Measurements from ENCODE around the gene FBRSL1.
"Not testable (repeated sequence)": the region's sequence is repeated elsewhere in the genome, so short reads cannot be mapped to it uniquely, and the experiment has no call there.

Gene FBRSL1

DNA sequence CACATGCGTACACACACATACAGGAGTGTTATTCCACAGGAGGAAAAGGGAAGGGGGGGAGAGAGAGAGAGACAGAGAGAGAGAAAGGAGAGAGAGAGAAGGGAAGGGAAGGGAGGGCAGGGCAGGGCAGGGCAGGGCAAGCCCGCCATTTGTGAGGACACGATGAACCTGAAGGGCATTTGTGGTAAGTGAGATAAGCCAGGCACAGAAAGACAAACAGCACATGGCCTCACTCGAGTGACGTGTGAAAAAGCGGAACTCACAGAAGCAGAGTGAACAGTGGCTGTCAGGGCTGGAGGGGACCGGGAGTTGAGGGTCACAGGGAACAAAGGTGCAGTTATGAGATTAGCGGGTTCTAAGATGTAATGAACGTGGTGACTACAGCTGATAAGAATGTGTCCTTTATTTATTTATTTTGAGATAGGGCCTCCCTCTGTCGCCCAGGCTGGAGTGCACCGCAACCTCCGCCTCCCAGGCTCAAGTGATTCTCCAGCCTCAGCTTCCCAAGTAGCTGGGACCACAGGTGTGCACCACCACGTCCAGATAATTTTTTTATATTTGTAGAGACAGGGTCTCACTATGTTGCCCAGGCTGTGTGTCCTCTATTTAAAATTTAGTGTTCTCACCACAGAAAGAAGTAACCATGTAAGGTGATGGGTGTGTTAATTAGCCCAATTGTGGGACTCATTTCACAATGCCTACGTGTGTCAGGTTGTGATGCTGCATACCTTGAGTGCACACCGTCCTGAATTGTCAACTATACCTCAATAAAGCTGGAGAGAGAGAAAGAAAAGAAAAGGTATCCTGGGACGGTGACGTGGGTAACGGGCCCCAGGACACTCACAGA, 18.7 kb upstream of the FBRSL1 start:
- no peak for DNase-seq (ENCODE audit: low read depth)

DNA sequence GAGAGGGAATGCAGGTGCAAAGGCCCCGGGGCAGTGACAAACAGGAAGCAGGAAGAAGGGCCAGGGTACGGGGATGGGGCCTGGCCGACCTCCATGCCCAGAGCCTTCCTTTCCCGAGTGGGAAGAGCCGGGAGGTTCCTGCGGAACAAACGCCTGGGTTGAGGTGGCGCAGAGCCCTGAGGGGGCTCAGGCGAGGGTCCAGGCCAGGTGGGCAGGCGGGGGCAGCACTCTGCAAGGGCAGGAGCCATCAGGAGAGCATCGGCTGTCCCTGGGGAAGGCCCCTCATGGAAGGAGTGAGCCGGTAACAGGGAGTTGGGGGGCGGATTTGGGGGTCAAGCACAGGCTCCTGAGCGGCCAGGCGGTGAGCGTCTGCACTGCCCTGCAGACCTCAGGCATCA, 18.1 kb upstream of the FBRSL1 start:
- no peak for DNase-seq (ENCODE audit: low read depth)

DNA sequence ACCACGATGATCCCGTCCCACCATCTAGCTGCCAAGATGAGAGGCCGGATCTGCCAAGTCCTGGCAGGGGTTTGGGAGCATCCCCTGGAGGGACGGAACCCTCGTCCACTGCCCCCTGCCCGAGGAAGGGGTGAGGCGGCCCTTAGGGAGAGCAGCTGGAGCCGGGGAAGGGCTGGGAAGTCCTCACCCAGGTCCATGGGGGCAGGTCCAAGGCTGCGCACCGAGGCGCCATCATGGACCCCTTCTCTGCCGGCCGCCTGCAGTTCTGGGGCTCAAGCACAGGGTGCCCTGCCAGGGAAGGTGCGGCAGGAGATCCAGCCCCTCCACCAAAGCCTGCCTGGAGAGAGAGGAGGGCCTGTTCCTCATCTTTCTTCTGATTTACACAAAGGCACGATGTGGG, 17.6 kb upstream of the FBRSL1 start:
- DNase-seq (ENCODE audit: low read depth): no peak

DNA sequence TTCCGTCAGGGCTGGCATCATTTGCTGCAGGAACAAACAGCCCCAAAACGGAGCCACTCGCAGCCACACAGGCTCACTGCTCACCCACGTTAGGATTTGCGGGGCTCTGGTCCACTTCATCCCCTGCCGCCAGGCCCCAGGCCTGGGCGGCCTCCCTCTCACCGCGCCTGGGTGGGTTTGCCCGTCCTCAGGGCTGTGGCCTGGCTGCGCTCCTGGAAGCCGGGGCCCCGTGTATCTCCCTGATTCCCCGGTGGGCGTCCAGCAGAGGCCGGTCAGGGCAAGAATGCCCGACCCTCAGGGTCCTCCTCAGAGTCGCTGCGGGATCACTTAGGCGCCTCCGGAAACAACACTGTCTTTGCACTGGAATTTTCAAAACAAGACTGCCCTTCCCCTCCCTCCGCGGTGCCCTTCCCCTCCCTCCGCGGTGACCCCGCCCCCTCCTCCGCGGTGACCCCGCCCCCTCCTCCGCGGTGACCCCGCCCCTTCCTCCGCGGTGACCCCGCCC, 15.7 kb upstream of the FBRSL1 start:
- no peak for DNase-seq (ENCODE audit: low read depth)

GRCh38 chr12:132474799-132475303, 15.1 kb upstream of the FBRSL1 start:
- not testable (repeated sequence) for DNase-seq (ENCODE audit: low read depth)

DNA sequence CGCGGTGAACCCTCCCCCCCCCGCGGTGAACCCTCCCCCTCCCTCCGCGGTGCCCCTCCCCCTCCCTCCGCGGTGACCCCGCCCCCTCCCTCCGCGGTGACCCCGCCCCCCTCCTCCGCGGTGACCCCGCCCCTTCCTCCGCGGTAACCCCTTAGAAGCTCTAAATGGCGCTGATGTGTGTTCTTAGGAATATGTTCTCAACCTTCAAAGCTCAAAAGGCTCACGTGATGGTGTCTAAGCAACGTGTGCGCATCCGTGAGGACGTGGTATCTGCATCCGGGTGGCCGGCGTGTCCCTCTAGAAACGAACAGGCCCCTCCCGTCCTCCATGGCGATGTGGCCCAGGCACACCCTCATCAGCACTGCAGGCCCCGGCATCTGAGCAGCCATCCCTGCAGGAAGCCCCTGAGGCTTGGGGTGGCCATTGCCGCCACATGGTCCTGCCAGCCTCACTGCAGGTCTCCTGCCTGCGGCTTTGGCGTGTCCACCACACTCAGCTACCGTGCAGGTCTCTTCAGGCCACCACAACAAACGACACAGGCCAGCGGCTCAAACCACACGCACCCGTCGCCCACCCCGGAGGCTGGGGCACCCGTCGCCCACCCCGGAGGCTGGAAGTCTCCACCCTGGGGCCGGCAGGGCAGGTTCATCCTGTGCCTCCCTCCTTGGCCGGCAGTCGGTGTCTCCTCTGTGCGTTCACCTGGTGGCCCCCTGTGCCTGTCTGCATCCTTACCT, 14.5 kb upstream of the FBRSL1 start:
- DNase-seq (ENCODE audit: low read depth): no peak

GRCh38 chr12:132476038-132476414, 13.9 kb upstream of the FBRSL1 start:
- no peak for DNase-seq (ENCODE audit: low read depth)

DNA sequence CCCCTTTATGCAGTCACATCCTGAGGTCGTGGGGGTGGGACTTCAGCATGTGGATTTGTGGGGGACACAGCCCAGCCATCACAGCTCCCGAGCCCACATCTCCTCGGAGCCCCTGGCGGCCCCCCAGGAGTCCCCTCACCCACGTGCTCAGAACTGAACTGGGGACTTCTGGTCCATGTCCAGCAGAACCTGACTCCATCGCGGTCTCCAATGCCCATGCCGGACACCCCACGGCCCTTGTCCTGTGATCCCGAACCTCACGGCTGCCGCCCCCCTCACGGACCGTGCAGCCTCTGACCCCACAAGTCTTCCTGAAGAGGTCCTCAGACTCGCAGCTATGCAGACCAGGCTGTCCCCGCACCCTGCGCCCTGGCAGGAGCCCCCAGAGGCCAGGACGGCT, 13.5 kb upstream of the FBRSL1 start:
- DNase-seq (ENCODE audit: low read depth): no peak

GRCh38 chr12:132477017-132477702, 12.8 kb upstream of the FBRSL1 start:
- DNase-seq (ENCODE audit: low read depth): no peak

- no peak for DNase-seq (ENCODE audit: low read depth)
Observed at GRCh38 chr12:132477703-132478432, 12.1 kb upstream of the FBRSL1 start.

GRCh38 chr12:132478433-132478803, 11.5 kb upstream of the FBRSL1 start:
- no peak for DNase-seq (ENCODE audit: low read depth)

DNA sequence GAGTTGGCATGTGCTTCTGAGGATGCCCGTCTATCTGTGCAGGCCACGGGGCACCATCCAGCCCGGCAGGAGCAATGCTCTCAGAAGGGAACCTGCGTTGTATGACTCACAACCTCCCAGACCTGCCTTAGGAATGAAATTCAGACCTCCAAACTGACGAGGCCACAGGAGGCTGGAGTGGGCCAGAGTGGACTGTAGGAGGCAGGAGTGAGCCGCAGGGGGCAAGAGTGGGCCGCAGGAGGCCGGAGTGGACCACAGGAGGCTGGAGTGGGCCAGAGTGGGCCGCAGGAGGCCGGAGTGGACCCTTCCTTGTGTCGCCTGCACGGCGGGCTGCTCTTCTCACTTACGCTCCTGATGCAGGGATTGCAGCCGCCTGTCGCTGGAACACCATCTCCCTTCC, 11.1 kb upstream of the FBRSL1 start:
- peak; percentile 26 for DNase-seq (ENCODE audit: low read depth)

DNA sequence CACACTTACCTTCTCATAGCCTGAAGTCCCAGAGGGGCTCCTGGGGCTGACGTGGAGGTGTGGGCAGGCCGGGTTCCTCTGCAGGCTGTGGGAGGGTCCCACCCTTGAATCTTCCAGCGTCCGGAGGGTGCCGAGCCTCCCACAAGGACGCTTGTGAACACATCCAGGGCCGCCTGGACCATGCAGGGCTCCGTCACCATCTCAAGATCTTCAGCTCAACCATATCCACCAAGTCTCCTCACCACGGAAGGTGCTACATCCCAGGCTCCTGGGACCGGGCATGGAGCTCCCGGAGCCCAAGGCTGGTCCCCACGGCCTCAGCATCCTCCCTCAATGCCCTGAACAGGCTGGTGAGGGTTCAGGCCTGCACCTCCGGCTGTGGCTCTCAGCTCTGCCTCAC, 10.7 kb upstream of the FBRSL1 start:
- no peak for DNase-seq (ENCODE audit: low read depth)

- no peak for DNase-seq (ENCODE audit: low read depth)
Observed at GRCh38 chr12:132479938-132480622, 9.9 kb upstream of the FBRSL1 start.

GRCh38 chr12:132480623-132481132, 9.3 kb upstream of the FBRSL1 start:
- no peak for DNase-seq (ENCODE audit: low read depth)

DNA sequence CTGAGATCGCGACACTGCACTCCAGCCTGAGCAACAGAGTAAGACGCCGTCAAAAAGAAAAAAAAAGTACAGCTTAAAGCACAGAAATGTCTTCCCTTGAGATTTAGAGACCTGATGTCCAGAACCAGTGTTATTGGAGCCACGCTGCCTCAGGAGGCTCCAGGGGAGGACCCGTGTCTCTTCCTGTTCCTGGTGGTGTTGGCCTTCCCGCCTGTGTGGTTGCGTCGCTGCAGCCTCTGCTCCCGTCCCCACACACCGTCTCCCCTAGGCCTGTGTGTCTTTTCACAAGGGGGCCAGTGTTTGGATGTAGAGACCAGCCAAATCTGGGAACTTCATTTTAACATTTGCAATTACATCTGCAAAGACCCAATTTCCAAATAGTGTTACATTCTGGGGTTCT, 8.6 kb upstream of the FBRSL1 start:
- DNase-seq (ENCODE audit: low read depth): no peak

DNA sequence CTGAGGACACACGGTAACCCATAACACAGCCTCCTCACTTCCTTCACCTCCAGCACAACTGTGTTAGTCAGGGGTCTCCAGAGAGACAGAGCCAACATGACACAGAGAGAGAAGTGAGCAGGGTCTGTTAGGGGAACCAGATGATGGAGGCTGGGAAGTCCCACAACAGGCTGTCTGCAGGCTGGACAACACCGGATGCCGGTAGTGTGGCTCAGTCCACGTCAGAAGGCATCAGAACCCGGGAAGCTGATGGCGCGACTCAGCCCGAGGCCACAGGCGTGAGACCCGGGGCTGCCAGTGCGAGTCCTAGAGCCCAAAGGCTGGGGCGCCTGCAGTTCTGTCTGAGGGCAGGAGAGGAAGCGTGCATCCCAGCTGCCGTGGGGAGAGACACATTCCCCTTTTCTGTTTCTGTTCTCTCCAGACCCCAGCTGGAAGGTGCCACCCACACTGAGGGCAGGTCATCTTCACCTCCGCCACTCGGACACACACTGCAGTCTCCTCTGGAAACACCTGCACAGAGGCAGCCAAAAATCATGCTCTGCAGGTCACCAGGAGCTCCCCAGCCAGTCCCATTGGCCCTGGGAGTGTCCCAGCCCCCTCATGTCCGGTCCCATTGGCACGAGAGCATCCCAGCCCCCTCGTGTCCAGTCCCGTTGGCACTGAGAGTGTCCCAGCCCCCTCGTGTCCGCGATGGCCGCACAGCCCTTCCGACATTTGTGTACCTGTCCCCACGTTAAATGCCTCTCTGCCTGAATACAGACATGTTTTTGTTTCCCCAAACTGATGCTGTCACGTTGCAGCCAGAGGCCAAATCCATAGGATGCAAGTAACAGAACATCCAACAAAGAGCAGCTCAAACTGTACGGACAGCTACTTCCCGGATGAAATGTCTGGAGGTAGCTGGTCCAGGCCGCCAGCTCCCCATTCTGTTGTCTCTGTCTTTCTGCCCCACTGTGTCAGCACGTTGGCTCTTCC, 7.9 kb upstream of the FBRSL1 start:
- no peak for DNase-seq (ENCODE audit: low read depth)

GRCh38 chr12:132482771-132483170, 7.2 kb upstream of the FBRSL1 start:
- DNase-seq (ENCODE audit: low read depth): no peak

DNA sequence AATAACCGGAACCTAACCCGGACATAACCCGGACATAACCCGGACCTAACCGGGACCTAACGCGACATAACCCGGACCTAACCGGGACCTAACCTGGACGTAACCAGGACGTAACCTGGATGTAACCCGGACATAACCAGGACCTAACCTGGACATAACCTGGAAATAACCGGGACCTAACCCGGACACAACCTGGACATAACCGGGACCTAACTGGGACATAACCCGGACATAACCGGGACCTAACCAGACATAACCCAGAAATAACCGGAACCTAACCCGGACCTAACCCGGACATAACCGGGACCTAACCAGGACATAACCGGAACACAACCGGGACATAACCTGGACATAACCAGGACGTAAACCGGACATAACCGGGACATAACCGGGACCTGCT, 6.7 kb upstream of the FBRSL1 start:
- no peak for DNase-seq (ENCODE audit: low read depth)

GRCh38 chr12:132483612-132484011, 6.3 kb upstream of the FBRSL1 start:
- DNase-seq (ENCODE audit: low read depth): no peak
